ENCODE measurements around the gene VCAM1.

DNA sequence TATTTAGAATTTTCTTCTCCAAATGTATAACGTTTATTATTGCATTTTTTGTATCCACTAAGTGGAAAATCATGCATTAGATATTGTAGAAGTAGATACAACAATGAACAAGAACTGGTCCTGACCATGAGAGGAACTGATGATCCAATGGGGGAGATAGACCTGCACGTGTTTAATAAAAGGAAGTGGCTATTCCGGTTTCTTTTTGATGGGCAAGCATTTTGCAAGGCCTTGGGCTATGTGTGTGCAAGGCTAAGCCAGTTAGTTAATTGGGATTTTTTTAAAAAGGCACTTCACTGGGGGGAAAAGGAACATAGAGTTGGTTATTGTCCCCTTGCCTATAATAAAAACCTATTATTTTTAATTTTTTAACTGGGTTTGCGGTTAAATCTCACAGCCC, 961 bp upstream of the VCAM1 start:
- TF ChIP-seq JUN (IDR thresholded peaks at IDR 0.05; ENCODE audit: borderline replicate concordance, insufficient read depth, insufficient read length, low read depth) (no peak), EZH2 (IDR thresholded peaks at IDR 0.05; ENCODE audit: borderline replicate concordance, low read depth, low read length, severe bottlenecking) (no peak), POLR2A (IDR thresholded peaks at IDR 0.05; ENCODE audit: low read depth, low read length) (no peak), POLR2AphosphoS5 (IDR thresholded peaks at IDR 0.05; ENCODE audit: insufficient read depth, low read depth, low read length) (no peak), MYC (IDR thresholded peaks at IDR 0.05; ENCODE audit: low read depth, low read length) (no peak), FOS (IDR thresholded peaks at IDR 0.05; ENCODE audit: borderline replicate concordance, insufficient read depth, low read length) (no peak), GATA2 (IDR thresholded peaks at IDR 0.05; ENCODE audit: insufficient read depth, insufficient read length, low read depth, low read length) (no peak)
- TF ChIP-seq, protein P1, sequence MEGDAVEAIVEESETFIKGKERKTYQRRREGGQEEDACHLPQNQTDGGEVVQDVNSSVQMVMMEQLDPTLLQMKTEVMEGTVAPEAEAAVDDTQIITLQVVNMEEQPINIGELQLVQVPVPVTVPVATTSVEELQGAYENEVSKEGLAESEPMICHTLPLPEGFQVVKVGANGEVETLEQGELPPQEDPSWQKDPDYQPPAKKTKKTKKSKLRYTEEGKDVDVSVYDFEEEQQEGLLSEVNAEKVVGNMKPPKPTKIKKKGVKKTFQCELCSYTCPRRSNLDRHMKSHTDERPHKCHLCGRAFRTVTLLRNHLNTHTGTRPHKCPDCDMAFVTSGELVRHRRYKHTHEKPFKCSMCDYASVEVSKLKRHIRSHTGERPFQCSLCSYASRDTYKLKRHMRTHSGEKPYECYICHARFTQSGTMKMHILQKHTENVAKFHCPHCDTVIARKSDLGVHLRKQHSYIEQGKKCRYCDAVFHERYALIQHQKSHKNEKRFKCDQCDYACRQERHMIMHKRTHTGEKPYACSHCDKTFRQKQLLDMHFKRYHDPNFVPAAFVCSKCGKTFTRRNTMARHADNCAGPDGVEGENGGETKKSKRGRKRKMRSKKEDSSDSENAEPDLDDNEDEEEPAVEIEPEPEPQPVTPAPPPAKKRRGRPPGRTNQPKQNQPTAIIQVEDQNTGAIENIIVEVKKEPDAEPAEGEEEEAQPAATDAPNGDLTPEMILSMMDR (IDR thresholded peaks at IDR 0.05; ENCODE audit: extremely low read depth in 1 of 2, insufficient read depth in 1 of 2, low read depth in 1 of 2, low read length in 2 of 2) = no peak
- TF ChIP-seq, protein P2, sequence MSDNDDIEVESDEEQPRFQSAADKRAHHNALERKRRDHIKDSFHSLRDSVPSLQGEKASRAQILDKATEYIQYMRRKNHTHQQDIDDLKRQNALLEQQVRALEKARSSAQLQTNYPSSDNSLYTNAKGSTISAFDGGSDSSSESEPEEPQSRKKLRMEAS (IDR thresholded peaks at IDR 0.05; ENCODE audit: insufficient read depth, insufficient read length) = no peak
